Ishikawa (cell line): ENCODE data around the gene HBS1L.

Source experiments
- CEBPB ChIP-seq: IDR thresholded peaks from 2 replicates; pipeline ENCODE4 v1.6.1; 2012
- CREB1 ChIP-seq: IDR thresholded peaks from 2 replicates; pipeline ENCODE4 v1.6.1; 2012; ENCODE audit warnings: low read depth
- EGR1 ChIP-seq: IDR thresholded peaks from 2 replicates; pipeline ENCODE4 v1.6.1; 2012
- EP300 ChIP-seq: IDR thresholded peaks from 2 replicates; pipeline ENCODE4 v1.6.1; 2012; ENCODE audit warnings: borderline replicate concordance
- FOXM1 ChIP-seq: IDR thresholded peaks from 2 replicates; pipeline ENCODE4 v1.6.1; 2012; ENCODE audit warnings: low read depth, borderline replicate concordance
- MAX ChIP-seq: IDR thresholded peaks from 2 replicates; pipeline ENCODE4 v1.6.1; 2012
- NFIC ChIP-seq: IDR thresholded peaks from 2 replicates; pipeline ENCODE4 v1.6.1; 2012
- RAD21 ChIP-seq: IDR thresholded peaks from 2 replicates; pipeline ENCODE4 v1.6.1; 2012; ENCODE audit warnings: low read depth
- REST ChIP-seq: IDR thresholded peaks from 2 replicates; pipeline ENCODE4 v1.6.1; 2012; ENCODE audit warnings: low read depth, mild to moderate bottlenecking
- TAF1 ChIP-seq: IDR thresholded peaks from 2 replicates; pipeline ENCODE4 v1.6.1; 2012; ENCODE audit warnings: low read depth, mild to moderate bottlenecking
- TCF12 ChIP-seq: IDR thresholded peaks from 2 replicates; pipeline ENCODE4 v1.6.1; 2012; ENCODE audit warnings: low read depth
- TEAD4 ChIP-seq: IDR thresholded peaks from 2 replicates; pipeline ENCODE4 v1.6.1; 2012
- USF1 ChIP-seq: IDR thresholded peaks from 2 replicates; pipeline ENCODE4 v1.6.1; 2012
- YY1 ChIP-seq: IDR thresholded peaks from 2 replicates; pipeline ENCODE4 v1.6.1; 2012; ENCODE audit warnings: low read depth
- ZBTB7A ChIP-seq: IDR thresholded peaks from 2 replicates; pipeline ENCODE4 v1.6.1; 2012; ENCODE audit warnings: low read depth

Gene HBS1L

GRCh38 chr6:134967711-134968110 is 86.9 kb downstream of the HBS1L start:
- TF ChIP-seq ZBTB7A = no peak
- no peak for TF ChIP-seq EGR1
- TF ChIP-seq FOXM1 = no peak
- TF ChIP-seq YY1 = no peak
- no peak for TF ChIP-seq NFIC
- TF ChIP-seq MAX = no peak
- TF ChIP-seq TCF12 = no peak
- TF ChIP-seq CREB1 = no peak
- TF ChIP-seq USF1 = no peak
- TF ChIP-seq TEAD4 = no peak
- TF ChIP-seq EP300 = no peak
- no peak for TF ChIP-seq RAD21
- no peak for TF ChIP-seq REST
- no peak for TF ChIP-seq CEBPB
- TF ChIP-seq TAF1 = no peak

- TF ChIP-seq USF1 = no peak
- no peak for TF ChIP-seq TCF12
Observed at GRCh38 chr6:134964451-134965203, 90.0 kb downstream of the HBS1L start.

- TF ChIP-seq ZBTB7A (no peak), TAF1 (no peak), CEBPB (no peak), MAX (no peak), RAD21 (no peak), USF1 (no peak), TEAD4 (no peak), TCF12 (no peak), REST (no peak), NFIC (no peak), CREB1 (no peak), EGR1 (no peak), EP300 (no peak), YY1 (no peak), FOXM1 (no peak)
Observed at GRCh38 chr6:134962421-134962820, 92.2 kb downstream of the HBS1L start.

GRCh38 chr6:134961366-134961765 is 93.3 kb downstream of the HBS1L start:
- TF ChIP-seq RAD21 = no peak
- TF ChIP-seq NFIC = no peak
- no peak for TF ChIP-seq FOXM1
- no peak for TF ChIP-seq TAF1
- TF ChIP-seq YY1 = no peak
- TF ChIP-seq TCF12 = no peak
- TF ChIP-seq CEBPB = no peak

- TF ChIP-seq USF1 (no peak), TCF12 (no peak), TEAD4 (no peak), CEBPB (no peak), EP300 (no peak), ZBTB7A (no peak), MAX (no peak), CREB1 (no peak), FOXM1 (no peak), REST (no peak), YY1 (no peak), RAD21 (no peak), EGR1 (no peak), NFIC (no peak), TAF1 (no peak)
Observed at GRCh38 chr6:134959603-134960002, 95.0 kb downstream of the HBS1L start.
